Pons (tissue), 1 donor: ENCODE measurements around the gene MAP3K1.

Experiments used
- DNase-seq: peaks from one replicate; pipeline ENCODE4 v3.0.0-alpha.2; 2016; ENCODE audit warnings: low spot score

MAP3K1 gene

DNA sequence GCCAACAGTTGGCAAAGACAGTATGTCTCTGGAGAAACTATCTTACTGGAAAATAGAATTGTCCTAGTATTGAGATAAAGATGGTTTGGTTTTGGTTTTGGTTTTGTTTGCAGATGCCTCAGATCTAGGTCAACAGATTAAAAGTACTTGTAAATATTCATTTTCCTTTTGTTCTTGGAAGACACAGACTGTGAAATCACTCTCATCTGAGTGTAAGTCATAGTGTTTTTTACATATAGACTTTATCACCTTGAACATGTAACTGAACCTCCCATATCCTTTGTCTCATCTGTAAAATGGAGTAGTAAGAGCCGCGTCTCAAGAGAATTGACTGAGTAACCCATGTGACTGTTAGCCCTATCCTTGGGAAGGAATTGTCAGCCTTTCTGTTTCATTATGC, 34.3 kb downstream of the MAP3K1 start:
- DNase-seq = no peak

DNA sequence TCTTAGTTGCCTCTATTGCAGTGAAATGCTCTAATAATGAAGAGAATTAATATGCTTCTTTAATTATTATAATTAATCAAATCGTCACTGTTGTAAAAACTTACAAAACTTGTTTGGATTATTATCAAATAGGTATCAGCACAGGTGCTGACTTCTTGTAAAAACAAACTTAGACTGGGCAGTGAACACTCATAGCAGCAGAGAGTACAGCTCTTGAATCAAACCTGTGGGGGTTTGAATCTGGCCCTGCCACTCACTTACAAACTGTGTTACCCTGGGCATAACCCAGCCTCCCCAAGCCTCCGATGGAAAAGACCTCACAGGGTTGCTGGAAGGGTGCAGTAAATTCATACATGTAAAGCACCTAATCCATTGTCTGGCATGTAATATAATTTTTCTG, 35.1 kb downstream of the MAP3K1 start:
- no peak for DNase-seq

- no peak for DNase-seq
Observed at GRCh38 chr5:56851258-56851941, 36.1 kb downstream of the MAP3K1 start.

GRCh38 chr5:56852228-56853000, 37.1 kb downstream of the MAP3K1 start:
- no peak for DNase-seq

- no peak for DNase-seq
Observed at GRCh38 chr5:56853698-56854097, 38.3 kb downstream of the MAP3K1 start.

DNA sequence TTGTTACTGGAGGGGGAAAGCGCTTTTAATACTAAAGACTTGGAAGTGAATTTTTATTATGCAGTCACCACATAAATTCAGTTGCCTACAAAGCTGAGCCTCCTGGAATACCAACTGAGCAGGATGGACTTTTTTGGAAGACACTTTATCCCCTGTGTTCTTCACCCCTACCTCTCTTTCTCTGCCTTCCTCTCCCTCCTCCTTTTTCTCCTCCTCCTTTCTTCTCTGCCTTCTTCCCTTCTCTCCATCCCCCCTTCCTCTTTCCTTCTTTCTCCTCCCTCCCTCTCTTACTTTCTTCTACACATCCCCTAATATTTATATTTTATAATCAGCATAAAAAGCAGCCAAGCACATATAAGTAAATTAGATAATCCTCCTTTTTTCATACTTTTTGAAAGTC, 39.6 kb downstream of the MAP3K1 start:
- DNase-seq = no peak

GRCh38 chr5:56856541-56857178, 41.3 kb downstream of the MAP3K1 start:
- DNase-seq = no peak

DNA sequence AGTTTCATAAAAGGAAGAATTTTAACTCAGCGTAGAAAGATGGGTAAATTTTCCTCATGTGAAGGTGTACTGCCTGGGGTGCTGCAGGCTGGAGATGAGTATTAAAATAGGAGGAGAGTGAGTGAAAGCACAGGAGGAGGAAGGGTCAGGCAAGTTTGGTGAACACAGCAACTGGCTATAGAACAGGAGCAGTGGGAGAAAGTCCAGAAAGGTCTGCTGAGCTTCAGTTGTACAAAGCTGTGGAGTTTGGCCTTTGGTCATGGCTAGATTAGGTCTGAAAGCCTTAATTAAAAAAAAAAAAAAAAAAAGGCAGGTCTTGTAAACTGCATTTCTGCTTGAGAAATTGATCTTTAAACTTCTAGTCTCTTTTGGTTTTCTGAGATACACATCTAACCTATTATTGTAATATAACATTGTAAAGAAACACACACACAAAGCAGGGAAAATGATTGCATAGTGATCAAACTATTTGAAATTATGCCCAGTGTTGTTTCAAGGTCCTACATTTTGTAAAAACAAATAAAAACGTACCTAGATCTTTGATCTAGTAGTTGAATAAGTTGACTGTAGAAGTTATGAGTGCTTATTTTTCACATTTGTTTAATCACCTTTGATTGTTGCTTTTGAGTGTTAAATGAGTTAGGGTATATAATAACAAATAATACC, 43.6 kb downstream of the MAP3K1 start:
- no peak for DNase-seq

- no peak for DNase-seq
Observed at GRCh38 chr5:56861893-56862485, 46.6 kb downstream of the MAP3K1 start.

DNA sequence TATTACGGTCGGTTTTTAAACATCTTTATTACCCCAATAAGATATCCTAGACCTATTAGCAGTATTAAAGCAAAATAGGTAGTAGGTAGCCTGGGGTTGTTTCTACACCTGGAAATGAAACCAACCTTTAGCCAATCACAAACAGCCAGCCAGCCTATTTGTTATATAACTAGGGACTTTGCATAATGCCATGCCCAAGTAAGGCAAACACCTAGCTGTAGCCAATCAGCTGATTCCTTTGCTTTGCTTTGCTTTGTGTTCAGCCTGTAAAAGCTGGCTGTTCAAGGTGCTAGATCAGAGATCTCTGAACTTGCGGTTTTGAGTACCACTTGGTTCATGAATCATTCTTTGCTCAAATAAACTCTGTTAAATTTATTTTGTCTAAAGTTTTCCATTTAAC, 47.6 kb downstream of the MAP3K1 start:
- DNase-seq = no peak

- DNase-seq = no peak
Observed at GRCh38 chr5:56871777-56872176, 56.4 kb downstream of the MAP3K1 start.

- DNase-seq = no peak
Observed at GRCh38 chr5:56873056-56873455, 57.7 kb downstream of the MAP3K1 start.

DNA sequence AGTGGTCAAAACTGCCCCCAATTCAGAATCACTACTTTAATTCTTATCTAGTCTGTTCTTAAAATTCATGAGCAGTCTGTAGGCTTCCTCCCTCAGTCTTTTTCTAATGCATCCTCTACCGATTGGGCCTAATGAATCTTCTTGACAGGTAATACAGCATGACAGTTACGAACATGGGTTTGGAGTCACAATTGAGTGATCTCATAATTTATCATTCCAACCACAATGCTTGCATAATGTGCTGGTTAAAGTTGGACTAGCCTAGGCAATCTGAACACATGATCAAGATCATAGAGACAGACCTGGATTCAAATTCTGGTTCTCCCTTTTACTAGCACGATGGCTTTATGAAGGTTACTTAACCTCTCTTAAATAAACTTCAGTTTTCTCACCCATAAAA, 61.0 kb downstream of the MAP3K1 start:
- no peak for DNase-seq

GRCh38 chr5:56881571-56881970, 66.2 kb downstream of the MAP3K1 start:
- DNase-seq = no peak

GRCh38 chr5:56893251-56893951, 78.1 kb downstream of the MAP3K1 start:
- no peak for DNase-seq

GRCh38 chr5:56896763-56897162, 81.4 kb downstream of the MAP3K1 start:
- no peak for DNase-seq

- no peak for DNase-seq
Observed at GRCh38 chr5:56898213-56898612, 82.9 kb downstream of the MAP3K1 start.

DNA sequence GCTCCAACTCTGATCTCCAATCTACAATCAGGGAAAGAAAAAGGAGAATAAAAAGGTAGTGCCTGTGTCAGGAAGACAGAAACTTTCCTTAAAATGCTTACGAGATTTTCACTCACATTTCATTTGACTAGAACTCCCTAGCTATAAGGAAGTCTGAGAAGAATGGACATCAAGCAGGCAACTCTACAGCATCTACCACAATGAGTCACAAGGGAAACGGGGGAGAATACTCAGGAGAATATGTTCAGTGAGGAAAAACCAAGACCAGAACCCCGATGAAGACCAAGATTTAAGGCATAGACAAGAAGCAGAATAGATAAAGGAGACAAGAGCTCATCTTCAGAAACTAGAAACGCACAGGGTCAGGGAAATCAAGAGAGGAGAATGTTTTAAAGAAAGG, 85.0 kb downstream of the MAP3K1 start:
- no peak for DNase-seq

GRCh38 chr5:56900858-56901578, 85.7 kb downstream of the MAP3K1 start:
- DNase-seq = peak; percentile 64

DNA sequence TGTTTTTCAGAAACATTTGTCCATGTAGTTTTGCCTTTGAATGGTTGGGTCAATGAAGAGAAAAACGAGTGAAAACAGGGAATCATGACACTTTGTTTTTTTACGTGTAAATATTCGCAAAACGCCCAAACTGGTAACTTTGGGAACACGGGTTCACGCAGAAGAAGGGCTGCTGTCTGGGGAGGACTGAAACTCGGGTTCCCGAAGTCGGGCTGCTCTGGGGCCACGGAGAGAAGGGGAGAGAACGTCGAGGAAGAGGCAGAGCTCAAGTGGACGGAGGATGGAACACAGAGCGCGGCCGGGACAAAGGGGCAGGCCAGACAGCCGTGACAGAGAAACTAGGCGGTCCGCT, 93.6 kb downstream of the MAP3K1 start:
- no peak for DNase-seq
